GM19351 (cell line): ENCODE results near the gene CAPN8.

Experiments
- ATAC-seq: cut with Tn5 transposase; IDR thresholded peaks from one replicate; pipeline ENCODE4 v1.9.1; 2021; ENCODE audit warnings: mild to moderate bottlenecking, moderate library complexity; ENCODE audit not compliant: unreplicated experiment

CAPN8 gene

GRCh38 chr1:223620297-223620897, 45.1 kb downstream of the CAPN8 start:
- ATAC-seq, result no peak

GRCh38 chr1:223618680-223619079, 46.8 kb downstream of the CAPN8 start:
- ATAC-seq, result no peak

DNA sequence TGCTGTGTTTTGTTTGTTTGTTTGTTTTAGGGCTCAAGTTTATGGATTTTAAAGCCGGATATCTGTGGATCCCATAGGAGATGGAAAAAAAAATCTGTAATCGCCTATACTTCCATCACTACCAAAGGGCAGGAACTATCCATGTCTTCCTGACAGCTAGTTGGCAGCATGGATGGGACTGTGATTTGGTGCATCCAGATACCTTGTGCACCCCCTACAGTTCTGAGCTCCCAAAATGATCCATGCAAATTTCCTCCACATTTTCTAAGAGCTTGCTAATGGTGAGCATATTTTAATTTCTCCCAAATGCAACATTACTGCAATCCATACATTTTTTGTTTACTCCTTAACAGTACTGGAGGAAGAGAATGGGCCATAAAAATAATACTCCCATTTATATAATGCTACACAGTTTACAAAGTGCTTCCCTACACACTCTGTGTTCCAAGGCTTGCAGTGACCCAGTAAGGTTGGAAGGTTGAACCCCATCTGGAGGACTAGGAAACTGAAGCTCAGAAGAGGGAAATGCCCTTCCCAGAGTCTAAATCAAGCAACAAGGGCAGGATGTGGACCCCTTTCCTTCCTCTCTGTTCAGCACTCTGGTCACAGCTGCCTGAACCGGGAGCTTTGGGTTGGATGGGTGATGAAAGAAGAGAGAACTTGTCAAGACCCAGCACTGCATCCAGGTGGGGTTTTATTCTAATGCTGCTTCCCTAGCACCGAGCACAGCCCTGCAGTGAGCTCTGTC, 48.0 kb downstream of the CAPN8 start:
- no peak for ATAC-seq

DNA sequence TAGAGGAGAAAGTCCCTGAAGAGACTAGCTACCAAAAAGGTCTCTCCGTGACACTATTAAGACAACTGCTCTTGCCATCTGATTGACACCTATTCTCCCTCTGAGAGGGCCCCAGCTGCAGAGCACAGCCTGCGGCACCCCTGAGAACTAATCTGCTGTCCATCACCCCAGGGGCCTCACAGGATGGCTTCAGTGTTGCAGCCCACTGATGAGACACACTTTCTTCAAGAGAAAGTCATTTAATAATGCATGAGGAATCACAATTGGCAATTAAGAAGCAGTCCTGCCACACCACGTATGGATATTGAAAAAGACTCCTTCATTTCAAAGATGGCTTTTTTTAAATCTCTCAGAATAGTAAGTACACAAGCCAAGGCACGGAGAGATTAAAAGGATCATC, 48.9 kb downstream of the CAPN8 start:
- ATAC-seq, result no peak

DNA sequence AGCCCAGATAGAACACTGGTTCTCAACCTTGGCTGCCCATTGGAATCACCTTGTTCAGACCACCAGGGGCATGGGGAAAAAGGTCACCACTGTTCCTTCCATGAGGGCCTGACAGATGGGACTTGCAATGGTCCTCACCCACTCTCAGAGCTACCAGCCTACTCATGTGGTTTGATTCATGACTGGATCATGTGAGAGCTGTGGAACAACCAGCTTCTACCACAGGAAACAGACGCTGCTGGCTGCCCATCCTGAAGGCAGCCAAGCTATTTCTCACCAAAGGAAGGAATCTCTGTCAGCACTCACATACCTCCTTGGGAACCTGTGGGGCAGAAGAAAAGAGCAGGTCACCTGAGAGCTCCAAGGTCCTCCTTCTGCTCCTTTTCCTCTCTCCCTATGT, 53.6 kb downstream of the CAPN8 start:
- ATAC-seq, result no peak

GRCh38 chr1:223609977-223610376, 55.5 kb downstream of the CAPN8 start:
- ATAC-seq, result no peak

DNA sequence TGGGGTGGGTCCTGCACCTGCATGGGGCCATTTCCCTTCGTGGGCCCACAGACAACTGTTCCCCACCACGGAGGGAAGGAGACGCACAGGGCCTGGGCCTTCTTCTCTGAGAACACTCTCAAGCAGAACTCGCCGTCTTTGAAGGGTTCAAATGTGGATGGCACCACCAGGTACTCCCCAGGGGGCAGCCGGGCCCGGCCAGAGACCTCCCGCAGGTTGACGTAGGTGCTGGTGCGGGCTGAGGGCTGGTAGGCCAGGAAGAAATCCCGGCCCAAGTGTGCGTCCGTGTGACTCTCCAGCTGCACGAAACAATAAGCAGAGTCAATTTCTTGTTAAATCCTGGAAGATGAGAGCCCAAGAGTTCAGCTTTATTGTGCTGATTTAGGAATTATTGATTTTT, 56.4 kb downstream of the CAPN8 start:
- no peak for ATAC-seq

- no peak for ATAC-seq
Measured at GRCh38 chr1:223558512-223558911, 107.0 kb downstream of the CAPN8 start.

DNA sequence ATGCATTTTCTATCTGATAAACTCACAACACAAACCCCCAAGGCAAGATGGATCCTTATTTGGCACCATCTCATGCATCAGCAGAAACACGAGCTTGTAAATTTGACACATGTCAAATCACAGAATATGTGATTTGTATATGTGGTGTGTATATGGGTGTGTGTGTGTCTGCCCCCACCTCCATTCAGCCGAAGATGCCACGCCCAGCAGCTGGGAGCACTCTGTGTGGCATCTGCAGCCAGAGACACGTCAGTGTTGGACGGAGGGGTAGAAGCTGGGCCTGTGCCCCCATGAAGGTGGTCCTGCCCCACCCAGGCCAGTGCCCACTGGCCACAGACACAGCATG, 108.4 kb downstream of the CAPN8 start:
- no peak for ATAC-seq

- peak; percentile 91 for ATAC-seq
Measured at GRCh38 chr1:223556414-223557129, 108.9 kb downstream of the CAPN8 start.

DNA sequence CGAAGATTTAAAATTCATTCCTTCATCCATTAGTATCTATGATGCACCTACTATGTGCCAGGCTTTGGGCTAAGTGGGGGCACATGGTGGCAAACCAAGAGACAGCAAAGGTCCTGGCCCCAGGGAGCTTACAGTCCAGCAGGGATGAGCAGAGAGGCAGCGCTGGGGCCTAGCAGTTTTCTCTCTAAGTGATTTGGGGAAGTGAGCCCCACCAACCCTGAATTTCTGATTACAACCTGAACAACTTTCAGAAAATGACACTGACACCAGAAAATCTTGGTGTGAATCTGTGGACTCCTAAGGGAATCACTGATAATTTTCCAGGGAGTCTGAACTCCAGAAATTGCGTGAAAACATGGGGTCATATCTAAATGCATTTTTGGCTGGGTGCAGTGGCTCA, 111.5 kb downstream of the CAPN8 start:
- ATAC-seq, result no peak

DNA sequence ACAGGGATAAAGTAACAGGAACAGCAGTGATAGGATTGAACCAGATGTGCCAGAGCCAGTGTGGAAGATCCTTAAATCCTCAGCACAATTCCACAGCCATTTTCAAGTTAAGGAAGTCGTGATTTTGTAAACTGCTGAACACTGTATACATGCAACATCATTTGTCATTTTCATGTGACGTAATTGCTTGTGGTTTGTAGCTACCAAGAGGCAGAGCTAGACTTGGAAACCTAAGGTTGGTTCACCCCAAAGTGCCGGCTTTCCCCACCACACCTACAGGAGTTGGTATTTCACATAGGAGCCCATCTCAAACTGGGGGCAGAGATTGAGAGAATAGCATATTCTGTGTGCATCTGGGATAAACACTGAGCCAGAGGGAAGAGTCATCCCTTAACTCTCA, 113.9 kb downstream of the CAPN8 start:
- ATAC-seq, result no peak

- ATAC-seq, result no peak
Measured at GRCh38 chr1:223549740-223550139, 115.8 kb downstream of the CAPN8 start.

DNA sequence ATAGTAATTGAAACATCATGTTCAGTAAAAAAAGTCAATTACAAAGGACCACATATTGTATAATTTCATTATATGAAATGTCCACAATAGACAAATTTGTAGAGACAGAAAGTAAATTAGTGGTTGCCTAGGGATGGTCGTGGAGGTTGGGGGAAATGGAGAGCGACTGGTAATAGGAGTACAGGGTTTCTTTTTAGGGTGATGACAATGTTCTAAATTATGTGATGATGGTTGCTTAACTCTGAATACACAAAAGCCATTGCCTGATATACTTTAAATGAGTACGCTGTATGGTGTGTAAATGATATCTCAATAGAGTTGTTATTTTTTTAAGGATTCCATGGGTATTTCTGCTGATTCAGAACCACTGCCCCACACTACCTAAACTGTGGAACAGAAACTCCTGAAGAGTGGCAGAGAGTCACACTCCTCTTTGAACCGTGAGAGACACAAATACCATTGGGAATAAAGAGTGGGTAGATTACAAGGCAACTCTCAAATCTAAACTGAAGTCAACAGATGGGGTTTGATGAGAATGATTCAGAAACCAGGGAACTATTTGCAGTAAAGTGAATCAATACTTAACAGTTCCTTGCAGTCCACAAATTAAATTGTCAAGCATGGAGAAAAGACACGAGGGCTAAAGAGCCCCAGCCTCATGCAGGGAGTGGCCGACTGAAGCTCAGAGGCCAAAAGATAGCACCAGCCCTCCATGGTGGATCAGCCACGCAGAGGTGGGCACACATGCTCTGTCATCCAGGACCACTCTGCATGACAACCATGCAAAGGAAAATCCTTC, 118.0 kb downstream of the CAPN8 start:
- ATAC-seq, result no peak

- ATAC-seq, result no peak
Measured at GRCh38 chr1:223545343-223545742, 120.2 kb downstream of the CAPN8 start.

- no peak for ATAC-seq
Measured at GRCh38 chr1:223543560-223543959, 121.9 kb downstream of the CAPN8 start.

GRCh38 chr1:223542831-223543230, 122.7 kb downstream of the CAPN8 start:
- ATAC-seq, result no peak

DNA sequence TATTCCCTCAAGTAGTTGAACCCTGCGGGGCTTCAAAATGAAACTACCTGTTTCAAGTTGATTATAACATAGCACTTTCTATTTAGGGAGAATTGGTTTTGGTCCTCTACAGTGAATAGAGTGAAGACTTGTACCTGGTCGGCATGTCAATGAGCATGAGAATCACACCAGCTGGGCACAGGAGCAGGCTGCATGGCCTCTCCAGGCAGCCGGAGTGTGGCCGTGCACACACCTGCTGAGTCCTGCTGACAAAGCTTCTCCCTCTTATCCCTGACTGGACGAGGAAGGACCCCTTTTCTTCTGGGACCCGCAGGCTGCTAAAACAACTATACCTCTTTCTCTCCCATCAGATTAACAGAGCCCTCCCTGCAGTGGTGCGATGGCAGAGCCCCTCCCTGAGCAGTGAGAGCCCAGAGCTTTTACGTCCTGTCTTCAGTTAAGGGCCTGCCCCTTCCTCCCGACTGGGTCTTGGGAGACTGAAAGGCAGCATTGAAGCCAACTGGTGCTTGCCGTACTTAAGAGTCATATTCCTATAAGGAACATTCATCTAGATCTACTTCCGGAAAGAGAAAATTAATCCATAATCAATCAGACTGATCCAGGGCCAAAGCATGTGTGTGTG, 124.9 kb downstream of the CAPN8 start:
- ATAC-seq, result no peak

- no peak for ATAC-seq
Measured at GRCh38 chr1:223539750-223540149, 125.8 kb downstream of the CAPN8 start.

- no peak for ATAC-seq
Measured at GRCh38 chr1:223538981-223539380, 126.5 kb downstream of the CAPN8 start.

GRCh38 chr1:223535319-223535718, 130.2 kb downstream of the CAPN8 start:
- ATAC-seq, result no peak
